Measurements from ENCODE around the gene EXOC3L4. TPM values are rescaled to one million over a fixed set of nuclear protein-coding genes. Genes with fewer than 3 reads are reported as not detected.

EXOC3L4 gene
- total RNA-seq, 1 experiment from 2014 or later = 10.9 TPM

DNA sequence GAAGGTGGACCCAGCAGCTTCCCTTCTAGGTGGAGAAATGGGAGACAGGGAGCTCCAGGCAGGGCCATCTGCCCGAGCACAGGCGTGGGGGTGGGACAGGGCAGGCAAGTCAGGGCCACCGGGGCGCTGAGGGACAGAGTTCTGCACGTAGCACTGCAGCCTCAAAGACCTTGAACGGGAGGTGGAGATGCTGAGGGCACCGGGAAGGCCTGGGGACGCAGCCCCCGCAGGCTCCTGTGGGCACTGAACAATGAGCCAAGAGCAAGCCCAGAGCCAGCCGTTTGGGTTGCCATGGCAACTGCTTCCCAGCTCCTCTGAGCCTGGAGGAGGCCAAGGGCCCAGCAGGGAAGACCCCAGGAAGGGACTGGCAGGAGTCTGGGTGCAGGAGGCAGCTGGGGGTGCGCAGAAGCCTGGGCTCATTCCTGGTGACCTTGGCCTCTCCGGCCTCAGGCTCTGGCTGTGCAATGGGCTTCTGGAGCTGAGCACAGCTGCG lies 7.1 kb upstream of the EXOC3L4 start:
- peaks cover 14% of the 10 kb centered on the region for H3K27me3 Mint-ChIP-seq (ENCODE audit: unreplicated experiment)
- no TSS peak for BruUV-seq (replicated peaks)
- intact Hi-C loops (cut with micrococcal nuclease; ENCODE audit: unreplicated experiment) = no loop called here
- TF ChIP-seq, protein P1, sequence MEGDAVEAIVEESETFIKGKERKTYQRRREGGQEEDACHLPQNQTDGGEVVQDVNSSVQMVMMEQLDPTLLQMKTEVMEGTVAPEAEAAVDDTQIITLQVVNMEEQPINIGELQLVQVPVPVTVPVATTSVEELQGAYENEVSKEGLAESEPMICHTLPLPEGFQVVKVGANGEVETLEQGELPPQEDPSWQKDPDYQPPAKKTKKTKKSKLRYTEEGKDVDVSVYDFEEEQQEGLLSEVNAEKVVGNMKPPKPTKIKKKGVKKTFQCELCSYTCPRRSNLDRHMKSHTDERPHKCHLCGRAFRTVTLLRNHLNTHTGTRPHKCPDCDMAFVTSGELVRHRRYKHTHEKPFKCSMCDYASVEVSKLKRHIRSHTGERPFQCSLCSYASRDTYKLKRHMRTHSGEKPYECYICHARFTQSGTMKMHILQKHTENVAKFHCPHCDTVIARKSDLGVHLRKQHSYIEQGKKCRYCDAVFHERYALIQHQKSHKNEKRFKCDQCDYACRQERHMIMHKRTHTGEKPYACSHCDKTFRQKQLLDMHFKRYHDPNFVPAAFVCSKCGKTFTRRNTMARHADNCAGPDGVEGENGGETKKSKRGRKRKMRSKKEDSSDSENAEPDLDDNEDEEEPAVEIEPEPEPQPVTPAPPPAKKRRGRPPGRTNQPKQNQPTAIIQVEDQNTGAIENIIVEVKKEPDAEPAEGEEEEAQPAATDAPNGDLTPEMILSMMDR (IDR thresholded peaks at IDR 0.05; ENCODE audit: unreplicated experiment) = no peak
- peaks cover 5% of the 10 kb centered on the region for H3K36me3 Mint-ChIP-seq (ENCODE audit: insufficient read depth, unreplicated experiment)
- no peak for DNase-seq
- no peak overlapping the region for H3K27ac Mint-ChIP-seq (ENCODE audit: unreplicated experiment)
- CTCF ChIA-PET = interaction anchor here (1.0 kb wide), 1 partner anchor 17 kb away, joined by 8 read pairs; no protein-coding TSS in a partner anchor
- H3K4me1 Mint-ChIP-seq (ENCODE audit: low read depth, unreplicated experiment) = no peaks in the 10 kb centered on the region
- H3K4me3 Mint-ChIP-seq (ENCODE audit: low read depth, unreplicated experiment) = no peak overlapping the region
- H3K9me3 Mint-ChIP-seq (ENCODE audit: low read depth, unreplicated experiment) = no peaks in the 10 kb centered on the region

DNA sequence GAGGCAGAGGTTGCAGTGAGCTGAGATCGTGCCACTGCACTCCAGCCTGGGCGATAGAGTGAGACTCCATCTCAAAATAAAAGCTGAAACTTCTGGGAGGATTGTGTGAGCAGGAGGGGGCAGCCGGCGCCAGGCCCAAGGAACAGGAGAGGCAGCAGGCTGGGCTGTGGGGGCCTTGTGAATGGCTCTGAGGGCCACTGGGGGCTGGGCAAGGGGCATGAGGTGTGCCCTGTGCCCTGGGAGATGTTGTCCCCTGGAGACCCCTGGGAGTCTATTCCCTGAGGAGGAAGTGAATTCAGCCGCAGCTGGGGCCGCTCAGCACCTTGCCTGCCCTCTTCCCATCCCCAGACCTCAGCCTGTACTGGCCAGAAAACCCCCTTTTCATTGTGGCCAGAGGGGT lies 5.6 kb upstream of the EXOC3L4 start:
- no TSS peak for BruUV-seq (replicated peaks)
- TF ChIP-seq, protein P1 (IDR thresholded peaks at IDR 0.05; ENCODE audit: unreplicated experiment) = no peak
- intact Hi-C loops (cut with micrococcal nuclease; ENCODE audit: unreplicated experiment) = no loop called here
- DNase-seq = no peak
- no peaks in the 10 kb centered on the region for H3K9me3 Mint-ChIP-seq (ENCODE audit: low read depth, unreplicated experiment)
- no peak overlapping the region for H3K27ac Mint-ChIP-seq (ENCODE audit: unreplicated experiment)
- H3K27me3 Mint-ChIP-seq (ENCODE audit: unreplicated experiment) = peaks cover 13% of the 10 kb centered on the region
- peaks cover 5% of the 10 kb centered on the region for H3K36me3 Mint-ChIP-seq (ENCODE audit: insufficient read depth, unreplicated experiment)
- H3K4me1 Mint-ChIP-seq (ENCODE audit: low read depth, unreplicated experiment) = no peaks in the 10 kb centered on the region
- H3K4me3 Mint-ChIP-seq (ENCODE audit: low read depth, unreplicated experiment) = no peak overlapping the region
- CTCF ChIA-PET = no interaction called here

DNA sequence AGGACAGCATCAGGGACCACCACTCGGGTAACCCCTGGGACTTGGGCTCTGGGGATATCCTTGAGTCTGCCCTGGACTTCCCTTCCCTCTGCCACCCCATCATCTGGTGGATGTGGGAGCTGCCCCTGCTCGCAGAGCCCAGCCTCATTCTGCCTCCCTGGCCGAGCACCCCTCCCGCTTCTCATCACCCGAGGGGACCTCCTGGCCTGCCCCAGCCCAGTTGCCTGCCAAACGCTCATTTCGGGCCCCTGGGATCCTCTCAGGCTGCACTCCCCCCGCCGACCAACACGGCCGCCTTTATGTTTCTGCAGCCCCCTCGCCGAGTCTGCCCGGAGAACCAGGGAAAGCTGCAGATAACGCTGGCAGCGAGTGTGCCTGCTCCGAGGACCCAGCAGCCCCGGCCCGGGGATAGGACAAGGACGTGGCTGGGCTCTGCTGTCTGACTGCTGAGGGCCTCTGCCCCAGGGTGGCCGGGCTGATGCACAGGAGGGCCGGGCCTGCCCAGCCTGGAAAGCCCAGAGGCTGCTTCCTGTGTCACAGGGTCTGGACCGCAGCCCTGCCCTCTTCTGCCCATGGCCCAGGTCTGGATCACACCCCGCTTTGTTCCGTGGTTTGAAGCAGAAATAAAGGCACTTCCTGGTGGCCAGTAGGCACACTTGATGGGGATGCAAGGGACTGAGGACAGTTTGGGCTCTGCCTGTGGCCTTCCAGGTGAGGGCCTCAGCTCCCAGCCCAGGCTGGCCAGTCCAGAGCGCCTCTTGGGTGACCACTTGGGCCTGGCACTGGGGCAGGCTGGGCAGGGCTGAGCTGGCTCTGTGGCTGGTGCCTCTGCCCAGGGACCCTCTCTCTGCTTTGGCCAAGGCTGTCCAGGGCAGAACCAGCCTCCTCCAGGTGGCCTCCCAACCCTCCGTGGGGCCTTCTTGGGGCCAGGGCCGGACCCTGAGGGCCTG lies 4.9 kb upstream of the EXOC3L4 start:
- Mint-ChIP-seq H3K36me3 (ENCODE audit: insufficient read depth, unreplicated experiment) (peaks cover 7% of the 10 kb centered on the region), H3K9me3 (ENCODE audit: low read depth, unreplicated experiment) (no peaks in the 10 kb centered on the region), H3K4me1 (ENCODE audit: low read depth, unreplicated experiment) (peaks cover 3% of the 10 kb centered on the region), H3K27ac (ENCODE audit: unreplicated experiment) (no peak overlapping the region), H3K4me3 (ENCODE audit: low read depth, unreplicated experiment) (no peak overlapping the region), H3K27me3 (ENCODE audit: unreplicated experiment) (peaks cover 6% of the 10 kb centered on the region)
- TF ChIP-seq, protein P1 (IDR thresholded peaks at IDR 0.05; ENCODE audit: unreplicated experiment) = no peak
- intact Hi-C loops (cut with micrococcal nuclease; ENCODE audit: unreplicated experiment) = no loop called here
- DNase-seq = no peak
- CTCF ChIA-PET = no interaction called here
- BruUV-seq (replicated peaks) = no TSS peak

DNA sequence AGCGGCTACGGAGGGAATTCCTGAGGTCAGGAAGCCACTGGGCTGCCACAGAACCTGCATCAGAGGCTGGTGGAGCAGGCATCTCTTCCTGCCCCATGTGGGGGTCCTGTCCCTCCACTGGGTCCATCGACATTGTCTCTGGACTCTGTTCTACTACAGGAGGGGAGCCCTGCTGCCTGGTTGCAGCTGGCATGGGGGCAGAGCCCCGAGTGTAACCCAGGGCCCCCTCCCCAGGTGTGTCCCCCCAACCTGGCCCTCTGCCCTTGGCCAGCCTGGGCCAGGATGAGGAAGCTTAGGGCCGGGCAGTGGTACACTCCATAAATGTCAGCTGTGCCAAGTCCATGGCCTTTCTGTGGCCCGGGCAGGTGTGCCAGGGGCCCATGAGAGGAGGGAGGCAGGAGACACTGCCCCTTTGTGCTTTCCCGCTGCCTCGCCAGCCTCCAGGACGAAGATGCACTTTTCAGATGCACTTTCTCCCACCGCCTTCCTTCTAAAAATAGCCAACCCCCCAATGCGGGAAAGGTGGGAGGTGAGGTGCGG lies 4.0 kb upstream of the EXOC3L4 start:
- Mint-ChIP-seq H3K27me3 (ENCODE audit: unreplicated experiment) (no peaks in the 10 kb centered on the region), H3K9me3 (ENCODE audit: low read depth, unreplicated experiment) (no peaks in the 10 kb centered on the region), H3K4me3 (ENCODE audit: low read depth, unreplicated experiment) (peak overlapping the region; percentile 24), H3K27ac (ENCODE audit: unreplicated experiment) (no peak overlapping the region), H3K36me3 (ENCODE audit: insufficient read depth, unreplicated experiment) (peaks cover 9% of the 10 kb centered on the region), H3K4me1 (ENCODE audit: low read depth, unreplicated experiment) (peaks cover 12% of the 10 kb centered on the region)
- TF ChIP-seq, protein P1 (IDR thresholded peaks at IDR 0.05; ENCODE audit: unreplicated experiment) = no peak
- no peak for DNase-seq
- CTCF ChIA-PET = interaction anchor here (0.7 kb wide), 1 partner anchor 14 kb away, joined by 3 read pairs; no protein-coding TSS in a partner anchor
- BruUV-seq (replicated peaks) = no TSS peak
- intact Hi-C loops (cut with micrococcal nuclease; ENCODE audit: unreplicated experiment) = no loop called here
